GM19463 (cell line): Measurements from ENCODE around the gene TPM2.

Source experiments
- ATAC-seq: cut with Tn5 transposase; IDR thresholded peaks from one replicate; pipeline ENCODE4 v1.9.1; 2021; ENCODE audit warnings: mild to moderate bottlenecking, moderate library complexity; ENCODE audit not compliant: unreplicated experiment

The TPM2 gene

DNA sequence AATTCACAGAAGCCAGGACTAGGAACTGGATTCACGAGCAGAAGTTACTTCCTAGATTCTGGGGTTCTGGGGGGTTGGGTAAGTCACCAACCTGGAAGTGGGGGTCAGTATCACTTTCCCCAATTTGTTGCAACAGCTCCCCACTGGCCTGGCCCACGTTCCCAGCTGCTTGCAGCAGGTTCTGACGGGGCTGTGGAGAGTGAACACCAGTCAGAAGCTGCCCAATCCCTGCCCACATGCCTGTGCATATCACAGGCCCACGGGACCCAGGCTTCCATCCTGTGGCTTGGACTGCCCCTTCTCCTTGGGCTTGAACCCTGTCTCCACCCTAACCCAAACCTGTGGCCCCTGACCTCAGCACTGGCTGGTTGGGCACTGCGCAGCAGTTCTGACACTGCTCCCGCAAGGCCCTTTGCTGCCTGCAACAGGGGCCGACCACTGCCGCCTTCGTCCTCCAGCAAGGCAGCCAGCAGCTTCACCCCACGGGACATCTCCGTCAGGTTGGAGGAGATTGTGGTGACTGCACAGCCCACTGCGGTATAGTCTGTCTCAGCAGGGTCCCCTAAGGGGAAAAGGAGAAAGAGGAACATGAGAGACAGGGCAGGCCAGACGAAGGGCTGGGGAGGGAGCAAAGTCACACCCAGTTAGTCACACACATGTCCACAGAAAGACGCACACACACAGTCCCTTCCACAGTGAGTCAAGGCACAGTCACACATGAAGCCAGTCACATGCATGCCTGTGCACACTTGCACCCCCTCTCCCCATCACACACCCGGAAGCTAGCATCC is 29.2 kb upstream of the TPM2 start:
- no peak for ATAC-seq

DNA sequence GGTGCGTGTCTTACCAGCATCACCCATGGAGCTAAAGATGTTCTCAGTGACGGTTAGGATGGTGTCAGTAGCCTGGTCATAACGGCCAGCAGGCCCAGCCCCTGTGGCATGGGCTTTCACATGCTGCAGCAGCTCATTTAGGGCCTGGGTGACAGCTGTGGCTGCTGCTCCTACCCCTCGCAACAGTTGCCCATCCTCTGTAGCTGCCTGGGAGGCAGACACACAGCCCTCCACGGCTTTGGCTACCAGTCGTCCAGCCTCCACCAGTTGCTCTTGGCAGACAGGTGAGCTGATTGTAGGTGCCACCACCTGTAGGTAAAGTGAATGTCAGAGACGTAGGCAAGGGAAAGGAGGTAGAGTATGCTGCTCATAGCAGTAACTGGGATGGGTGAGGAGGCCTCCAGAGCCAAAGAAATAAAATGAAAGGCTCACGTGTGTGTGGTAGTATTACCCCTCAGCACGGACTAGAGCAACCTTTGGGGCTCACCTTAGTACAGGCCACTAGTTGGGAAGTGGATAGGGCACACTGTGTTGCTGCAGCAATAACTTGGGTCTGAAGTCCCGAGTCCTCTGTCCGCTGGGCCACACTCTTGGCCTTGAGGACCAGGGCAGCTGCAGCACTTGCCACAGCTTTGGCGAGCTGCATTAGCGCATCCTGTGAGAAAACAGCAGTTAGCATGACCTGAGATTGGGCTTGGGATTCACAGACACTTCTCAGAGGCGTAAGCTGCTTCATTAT is 27.6 kb upstream of the TPM2 start:
- ATAC-seq, result no peak

DNA sequence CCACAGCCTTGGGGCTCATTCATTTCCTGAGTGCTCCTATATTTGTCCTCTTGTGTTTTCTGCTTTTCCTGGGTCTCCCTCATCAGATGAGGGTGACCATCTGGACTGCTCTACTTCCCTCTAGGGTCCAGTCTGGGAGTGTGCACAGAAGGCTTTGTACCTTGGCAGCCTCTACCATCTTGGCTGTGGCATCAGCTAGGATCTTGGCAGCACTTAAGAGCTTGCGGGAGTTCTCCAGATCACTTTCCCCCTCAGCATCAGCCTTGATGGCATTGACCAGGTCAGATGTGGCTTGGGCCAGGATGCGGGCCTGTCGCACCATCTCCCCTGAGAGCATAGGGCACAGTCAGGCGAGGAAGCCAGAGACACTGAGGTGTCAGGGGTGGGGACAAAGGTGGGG is 26.5 kb upstream of the TPM2 start:
- no peak for ATAC-seq

DNA sequence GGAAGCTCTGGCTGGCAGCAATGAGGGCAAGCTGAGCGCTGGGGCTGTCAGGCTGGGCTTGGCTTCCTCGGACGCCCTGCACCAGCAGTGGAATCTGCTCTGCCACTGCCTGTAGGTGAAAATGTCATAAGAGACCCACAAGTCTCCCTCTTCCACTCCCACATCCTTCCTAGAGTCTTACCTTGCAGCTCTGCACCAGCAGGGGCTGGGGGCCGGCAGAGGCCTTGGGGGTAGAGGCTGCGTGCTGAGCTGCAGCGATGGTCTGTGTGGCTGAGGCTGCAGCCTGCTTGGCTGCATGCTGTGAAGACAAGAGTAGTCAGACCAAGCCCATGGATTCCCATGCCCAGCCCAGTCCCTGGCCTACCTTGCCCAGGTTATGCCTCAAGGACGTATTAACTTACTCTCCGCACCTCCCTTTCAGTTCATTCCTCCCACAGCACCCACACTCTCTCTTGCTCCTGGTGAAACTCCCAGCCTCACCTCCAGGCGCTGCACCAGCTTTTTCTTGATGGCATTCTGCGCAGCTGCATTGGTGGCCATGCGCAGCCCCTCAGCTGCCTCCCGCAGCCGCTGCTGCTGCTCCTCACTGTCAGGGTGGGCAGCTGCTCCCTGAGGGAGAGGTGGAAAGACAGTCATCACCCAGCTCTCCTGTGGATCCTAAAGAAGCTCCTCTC is 25.0 kb upstream of the TPM2 start:
- no peak for ATAC-seq

DNA sequence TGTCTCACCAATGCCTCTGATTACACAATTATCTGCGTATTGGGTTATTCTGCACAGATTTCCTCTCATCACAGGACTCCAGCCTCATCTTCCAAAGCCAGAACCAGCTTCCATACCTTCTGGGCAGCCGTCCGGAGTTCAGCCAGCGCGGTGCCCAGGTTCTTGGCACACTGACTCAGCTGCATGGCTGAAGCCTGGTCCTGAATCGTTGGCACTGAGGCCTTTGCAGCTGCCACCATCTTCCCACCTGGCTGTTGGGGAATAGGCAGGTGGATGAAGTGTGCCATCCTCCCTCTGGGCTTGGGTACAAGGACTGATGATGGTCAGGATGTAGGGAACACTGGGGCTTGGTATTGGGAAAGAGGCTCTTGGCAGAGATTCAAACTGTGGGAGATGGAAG is 24.4 kb upstream of the TPM2 start:
- no peak for ATAC-seq

DNA sequence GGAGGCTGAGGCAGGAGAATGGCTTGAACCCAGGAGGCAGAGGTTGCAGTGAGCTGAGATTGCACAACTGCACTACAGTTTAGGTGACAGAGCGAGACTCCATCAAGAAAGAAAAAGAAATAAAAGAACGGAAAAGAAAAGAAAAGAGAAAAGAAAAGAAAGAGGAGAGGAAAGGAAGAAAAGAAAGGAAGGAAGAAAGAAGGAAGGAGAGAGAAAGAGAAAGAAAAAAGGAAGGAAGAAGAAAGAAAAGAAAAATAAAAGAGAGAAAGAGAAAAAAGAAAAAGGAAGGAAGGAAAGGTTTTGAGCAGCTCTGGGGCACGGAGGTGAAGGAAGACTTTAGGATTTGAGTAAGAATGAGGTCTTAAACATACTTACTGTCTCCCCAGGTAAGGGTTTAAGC is 23.9 kb upstream of the TPM2 start:
- ATAC-seq, result no peak

DNA sequence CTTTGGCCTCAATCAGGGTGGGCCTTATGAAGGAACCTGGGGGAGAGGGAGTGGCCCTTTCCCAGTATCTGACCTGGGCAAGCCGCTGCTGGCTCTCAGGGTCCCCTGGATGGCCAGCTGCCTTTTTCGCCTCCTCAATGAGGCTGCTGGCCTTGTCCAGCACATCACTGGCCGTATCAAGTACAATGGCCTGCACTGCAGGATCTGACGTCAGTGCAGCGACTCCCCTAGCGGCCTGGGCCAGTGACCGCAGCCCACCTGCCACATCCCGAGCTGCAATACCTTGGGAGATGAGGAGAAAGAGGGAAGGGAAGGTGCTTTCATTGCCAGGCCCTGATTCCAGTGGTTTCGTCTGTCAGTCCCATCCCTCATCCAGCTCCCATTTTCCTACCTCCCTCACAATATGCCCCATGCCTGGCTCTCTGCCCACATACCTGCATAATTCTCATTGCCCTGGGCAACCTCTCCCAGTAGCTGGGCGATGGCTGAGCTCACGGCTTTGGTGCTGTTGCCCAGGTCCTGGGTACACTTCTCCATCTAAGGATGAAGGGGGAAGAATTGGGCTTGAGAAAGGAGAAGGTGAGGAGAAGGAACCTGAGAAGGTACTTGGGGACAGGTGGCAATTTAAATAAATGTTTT is 23.2 kb upstream of the TPM2 start:
- no peak for ATAC-seq

DNA sequence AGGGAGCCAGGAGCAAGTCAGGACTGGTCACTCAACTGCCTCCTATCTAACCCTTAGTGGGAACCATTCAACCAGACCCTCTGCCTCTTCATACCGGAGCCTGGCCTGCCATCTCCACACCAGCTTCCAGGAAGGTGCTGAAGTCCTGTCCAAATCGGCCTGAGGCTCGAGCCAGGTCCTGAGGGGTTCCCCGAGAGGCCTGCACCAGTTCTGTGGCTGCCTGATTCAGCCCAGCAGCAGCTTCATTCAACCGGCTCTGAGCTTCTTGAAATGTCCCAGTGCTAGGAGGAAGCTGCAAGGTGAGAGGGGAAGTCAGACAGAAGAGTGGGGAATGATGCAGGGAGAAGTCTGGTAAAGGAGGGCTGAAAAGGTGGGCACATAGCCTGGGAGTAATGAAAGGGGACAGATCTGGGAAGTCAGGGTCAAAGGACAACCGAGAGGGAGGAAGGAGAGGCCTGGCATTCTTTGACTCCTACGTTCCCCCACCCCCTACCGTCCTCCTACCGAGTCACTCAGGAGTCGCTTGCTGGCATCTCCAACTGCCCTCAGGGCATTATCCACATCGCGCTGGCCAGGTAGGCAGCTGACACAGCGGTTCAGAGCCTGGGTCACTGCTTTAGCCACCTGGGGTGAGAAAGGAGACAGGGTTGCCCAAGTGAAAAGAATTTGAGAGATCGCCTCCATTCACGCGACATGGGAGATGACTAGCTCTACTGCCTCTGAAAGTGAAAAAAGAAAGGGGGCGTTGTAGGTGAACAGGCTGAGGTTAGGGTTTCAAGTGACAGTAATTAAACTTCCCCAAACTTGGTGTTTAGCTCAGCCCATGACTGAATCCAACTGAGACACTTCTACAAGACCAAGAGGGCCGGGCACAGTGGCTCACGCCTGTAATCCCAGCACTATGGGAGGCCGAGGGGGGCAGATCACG is 22.0 kb upstream of the TPM2 start:
- no peak for ATAC-seq

DNA sequence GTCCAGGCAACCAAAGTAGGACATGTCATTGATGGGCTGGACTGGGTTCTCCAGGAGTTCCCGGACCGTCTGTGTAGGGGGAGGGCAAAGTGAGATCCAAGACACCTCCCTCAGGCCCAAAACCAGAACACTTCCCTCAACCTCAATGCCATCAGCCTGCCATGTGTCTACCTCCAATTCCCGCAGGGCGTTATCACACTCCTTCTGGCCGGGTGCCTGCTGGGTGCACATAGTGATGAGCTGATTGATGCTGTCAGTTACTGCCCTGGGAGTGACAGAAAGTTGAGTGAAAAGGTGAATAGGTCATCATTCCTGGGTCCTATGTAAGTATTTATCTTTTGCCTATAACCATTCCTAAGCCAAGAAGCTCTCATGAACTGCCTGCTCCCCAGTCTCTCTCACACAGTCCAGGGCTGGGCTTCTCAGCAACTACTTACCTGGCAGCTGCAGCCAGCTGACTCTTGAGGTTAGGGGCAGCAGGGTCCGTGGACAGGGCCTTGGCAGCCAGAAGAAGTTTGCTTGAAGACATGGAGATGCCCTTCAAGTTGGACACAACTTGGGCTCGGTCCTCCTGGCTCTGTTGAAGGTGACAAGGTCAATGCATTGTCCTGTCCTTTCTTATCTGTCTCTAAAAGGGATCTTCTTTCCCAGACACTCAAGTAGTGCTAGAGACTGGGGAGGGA is 21.2 kb upstream of the TPM2 start:
- ATAC-seq, result no peak

DNA sequence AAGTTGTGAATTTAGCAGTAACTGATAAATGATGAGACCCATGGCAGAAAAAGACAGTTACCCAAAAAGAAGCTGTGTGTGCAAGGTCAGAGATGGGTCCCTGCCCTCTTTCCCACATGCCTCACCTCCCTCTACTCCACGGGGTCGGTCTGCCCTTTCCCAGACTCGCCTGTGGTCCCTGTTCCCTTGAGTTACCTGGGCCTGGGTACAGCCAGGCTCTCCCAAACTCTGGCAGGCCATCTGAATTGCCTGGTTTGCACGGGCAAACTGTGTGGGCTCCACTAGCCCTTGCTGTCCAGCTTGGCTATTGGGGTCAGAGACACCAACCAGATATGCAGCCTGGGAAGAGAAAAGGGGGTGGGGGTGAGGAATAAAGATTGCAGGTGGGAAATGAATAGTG is 18.4 kb upstream of the TPM2 start:
- no peak for ATAC-seq

DNA sequence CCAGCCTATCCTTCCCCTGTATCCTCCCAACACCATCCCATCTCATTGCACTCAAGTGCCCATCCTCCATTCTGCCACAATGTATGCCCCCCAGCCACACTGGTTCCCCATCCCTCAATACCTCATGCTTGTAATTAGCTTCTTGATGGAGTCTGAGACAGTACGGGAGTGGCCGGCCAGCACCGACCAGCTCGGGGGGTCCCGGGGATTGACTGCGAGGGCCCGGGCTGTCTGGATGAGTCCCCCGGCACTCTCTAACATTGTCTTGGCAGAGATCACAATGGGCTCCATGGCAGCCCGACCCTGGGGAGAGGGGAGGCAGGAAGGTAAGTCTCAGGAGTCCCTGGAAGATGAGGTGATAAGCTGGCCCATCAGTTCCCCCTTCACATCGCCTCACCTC is 17.2 kb upstream of the TPM2 start:
- ATAC-seq, result no peak

DNA sequence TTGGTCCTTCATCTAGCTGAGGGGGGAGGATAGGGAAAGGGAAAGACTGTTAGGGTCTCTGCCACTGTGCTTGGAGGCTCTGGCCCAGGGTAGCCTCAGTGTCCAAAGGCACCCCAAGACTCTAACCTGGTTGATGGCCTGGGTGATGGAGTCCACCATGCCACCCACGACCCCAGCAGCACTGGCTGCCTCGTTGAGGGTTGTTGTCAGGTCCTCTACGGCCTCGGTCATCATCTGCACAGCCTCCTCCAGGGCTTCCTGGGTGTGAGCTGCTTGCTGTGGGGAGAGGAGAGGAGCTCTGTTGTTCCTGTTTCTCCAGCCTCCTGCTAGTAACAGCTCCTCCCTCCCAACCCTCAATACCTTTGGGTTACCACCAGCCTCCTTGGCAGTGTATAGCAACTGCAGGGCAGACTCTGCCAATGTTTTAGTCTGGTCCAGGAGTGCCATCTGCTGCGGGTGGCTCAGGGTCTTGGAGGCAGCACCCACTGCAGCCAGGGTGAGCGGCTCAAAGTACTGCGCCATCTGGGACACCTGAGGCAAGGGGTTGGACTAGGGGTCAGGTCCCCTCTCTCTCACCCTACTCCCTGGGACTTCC is 16.2 kb upstream of the TPM2 start:
- no peak for ATAC-seq

DNA sequence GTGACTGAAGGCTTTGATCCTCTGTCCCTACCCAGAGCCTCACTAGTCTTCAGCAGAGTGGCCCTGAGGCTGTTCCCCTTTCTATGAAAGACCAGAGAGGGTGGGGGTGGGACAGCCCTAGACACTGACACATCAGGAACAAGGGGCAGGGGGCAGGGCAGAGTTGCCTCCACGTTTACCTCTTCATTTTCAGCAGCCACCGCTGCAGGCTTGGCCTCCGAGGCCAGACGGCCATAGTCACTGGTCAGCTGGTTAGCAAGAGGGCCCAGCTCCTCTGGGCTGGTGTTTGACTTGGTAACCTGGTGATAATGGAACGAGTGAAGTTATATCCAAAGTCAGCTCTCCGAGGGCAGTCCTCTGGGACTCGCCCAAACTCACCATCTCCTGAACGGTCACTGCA is 15.6 kb upstream of the TPM2 start:
- ATAC-seq, result no peak

DNA sequence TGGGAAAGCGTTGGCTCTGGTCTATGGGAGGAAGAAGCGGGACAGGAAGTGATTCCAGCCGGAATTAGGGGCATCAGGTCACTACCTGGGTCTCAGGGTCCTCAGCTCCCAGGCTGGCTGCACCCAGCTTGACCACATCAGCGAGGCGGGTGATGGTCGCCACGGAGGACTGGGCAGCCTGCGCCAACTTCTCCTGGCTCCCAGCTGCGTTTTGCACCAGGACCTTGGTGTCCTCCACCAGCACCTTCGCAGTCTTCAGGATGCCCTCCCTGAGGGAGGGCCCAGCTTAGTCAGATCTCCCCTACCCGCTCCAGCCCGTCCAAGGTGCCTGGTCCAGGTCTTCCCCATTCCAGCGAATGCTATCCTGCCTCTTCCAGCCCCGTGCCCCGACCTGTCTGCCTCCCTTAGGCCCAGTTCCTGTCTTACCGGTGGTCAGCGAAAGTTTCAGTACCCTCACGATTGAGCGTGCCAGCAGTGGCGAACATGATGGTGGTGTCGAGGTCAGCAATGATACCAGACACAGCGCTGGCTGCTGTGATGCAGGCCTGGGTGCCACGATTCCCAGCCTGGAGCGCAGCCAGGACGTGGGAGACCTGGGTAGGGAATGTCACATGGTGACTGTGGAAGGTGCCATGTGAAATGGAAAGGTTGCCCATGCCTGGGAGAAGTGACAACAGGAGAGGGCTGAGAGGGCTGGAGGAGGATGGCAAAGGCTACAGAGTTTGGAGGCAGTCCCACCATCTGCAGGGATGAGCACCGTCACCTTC is 14.4 kb upstream of the TPM2 start:
- ATAC-seq, result no peak

DNA sequence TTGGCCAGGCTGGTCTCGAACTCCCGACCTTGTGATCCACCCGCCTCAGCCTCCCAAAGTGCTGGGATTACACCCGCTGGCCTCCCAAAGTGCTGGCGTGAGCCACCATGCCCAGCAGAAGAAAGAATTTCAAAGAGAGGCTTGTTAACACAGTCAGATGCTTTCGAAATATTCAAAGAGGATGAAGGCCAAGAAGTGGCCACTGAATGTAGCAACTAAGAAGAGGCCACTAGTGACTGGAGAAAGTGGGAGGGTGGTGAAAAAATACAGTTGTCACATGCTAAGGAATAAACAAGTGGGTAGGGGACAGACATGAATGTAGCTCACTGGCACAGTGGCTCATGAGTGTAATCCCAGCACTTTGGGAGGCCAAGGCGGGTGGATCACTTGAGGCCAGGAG is 13.0 kb upstream of the TPM2 start:
- no peak for ATAC-seq

DNA sequence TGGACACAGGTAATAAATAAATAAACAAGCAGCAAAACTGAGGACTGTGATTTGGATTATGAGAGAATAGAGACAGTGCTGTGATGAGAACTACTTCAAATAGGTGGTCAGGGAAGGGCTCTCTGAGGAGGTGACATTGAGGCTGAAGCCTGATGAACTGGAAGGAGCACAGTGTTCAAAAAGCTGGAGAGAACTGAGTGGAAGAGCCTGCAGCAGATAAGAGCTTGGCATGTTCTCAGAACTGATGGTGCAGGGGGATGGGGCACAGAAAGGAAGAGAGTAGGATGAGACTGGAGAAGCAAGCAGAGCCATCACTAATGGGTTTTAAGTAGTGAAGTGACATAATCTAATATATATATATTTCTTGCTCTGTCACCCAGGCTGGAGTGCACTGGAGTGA is 11.2 kb upstream of the TPM2 start:
- ATAC-seq, result no peak

DNA sequence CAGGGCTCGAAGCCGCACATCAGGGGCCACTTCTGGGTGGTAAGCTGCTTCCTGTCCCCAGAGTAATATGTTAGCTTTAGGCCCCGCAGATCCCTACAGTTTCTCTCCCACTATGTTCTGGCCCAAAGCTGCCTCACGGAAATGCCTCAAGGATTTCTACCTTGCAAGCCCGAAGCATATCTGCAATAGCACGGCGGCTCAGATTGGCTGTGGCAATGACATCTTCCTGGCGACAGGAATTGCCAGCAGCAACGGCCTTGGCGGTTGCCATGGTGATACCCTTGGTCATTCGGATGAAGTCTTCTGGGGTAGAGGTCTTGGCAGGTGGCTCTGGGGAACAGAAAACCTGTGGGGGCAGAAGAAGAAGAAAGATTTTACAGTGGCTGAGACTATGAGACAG is 10.3 kb upstream of the TPM2 start:
- no peak for ATAC-seq

DNA sequence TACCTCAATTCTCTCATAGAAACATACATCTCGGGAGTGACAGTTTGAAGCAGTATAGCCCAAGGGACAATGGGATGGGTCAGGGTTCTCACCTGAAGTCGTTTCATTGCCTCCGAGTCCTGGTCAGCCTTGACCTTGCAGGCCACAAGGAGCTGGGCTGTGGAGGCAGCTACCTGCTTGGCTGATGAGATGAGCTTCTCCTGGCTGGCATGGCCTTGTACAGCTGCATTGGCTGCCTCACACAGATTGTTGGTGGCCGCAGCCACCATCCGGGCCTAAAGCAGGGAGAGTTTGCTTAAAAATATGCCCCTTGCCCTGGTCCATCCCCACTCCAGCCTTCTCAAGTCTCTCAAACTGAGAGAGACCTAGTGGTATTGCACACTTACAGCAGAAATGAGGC is 8.5 kb upstream of the TPM2 start:
- ATAC-seq, result no peak

DNA sequence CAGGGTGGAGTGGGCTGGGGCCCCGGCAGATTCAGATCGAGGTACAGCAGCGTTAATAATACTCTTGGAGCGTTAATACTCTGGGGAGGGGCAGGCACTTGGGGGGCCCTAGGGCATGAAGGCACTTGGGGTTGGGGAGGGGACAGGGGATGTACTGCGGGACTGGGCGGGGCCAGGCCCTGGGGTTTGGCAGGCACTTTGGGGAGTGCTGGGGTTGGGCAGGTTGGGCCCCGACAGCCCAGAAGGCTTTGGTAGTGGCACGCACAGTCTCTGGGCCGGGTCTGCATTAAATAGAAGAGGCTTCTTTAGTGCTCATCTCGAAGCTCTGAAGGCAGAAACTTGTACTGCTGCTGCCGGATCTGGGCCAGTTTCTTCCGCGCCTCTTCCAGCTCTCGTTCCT is 7.8 kb upstream of the TPM2 start:
- ATAC-seq, result no peak
